ENCODE data around the gene TLL2. TPM values are rescaled to one million over a fixed set of nuclear protein-coding genes. Genes with fewer than 3 reads are reported as not detected.

The TLL2 gene
- total and polyA plus RNA-seq, 2 donors (not counting 3 experiments of a cell fraction or from before 2014, with no cell fraction given): 0.03 to 0.20 TPM

DNA sequence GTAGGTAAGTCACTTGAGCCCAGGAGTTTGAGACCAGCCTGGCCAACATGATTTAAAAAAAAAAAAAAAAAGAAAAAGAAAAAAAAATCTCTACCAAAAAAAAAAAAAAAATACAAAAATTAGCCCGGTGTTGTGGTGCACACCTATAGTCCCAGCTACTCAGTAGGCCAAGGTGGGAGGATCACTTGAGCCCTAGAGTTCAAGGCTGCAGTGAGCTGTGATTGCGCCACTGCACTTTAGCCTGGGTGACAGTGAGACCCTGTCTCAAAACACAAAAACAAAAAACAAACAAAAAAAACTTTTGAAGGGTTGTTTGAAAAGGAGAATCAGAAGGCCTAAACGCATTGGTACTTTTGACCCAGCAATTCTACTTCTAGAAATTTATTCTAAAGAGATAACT is 13.7 kb downstream of the TLL2 start:
- ChIA-PET CTCF (no interaction called here), POLR2A (no interaction called here)
- Histone ChIP-seq H3K9me1 (replicated peaks; ENCODE audit: control insufficient read depth, extremely low read depth, insufficient read depth, low read length) (no peaks in the 10 kb centered on the region), H3K27ac (ENCODE audit: insufficient read depth, low read depth, low read length) (no peak overlapping the region), H3K9me3 (replicated peaks; ENCODE audit: control insufficient read depth, insufficient read depth, low read length) (no peaks in the 10 kb centered on the region), H3K79me2 (ENCODE audit: control insufficient read depth, insufficient read depth, low read length) (no peaks in the 10 kb centered on the region), H3K27me3 (ENCODE audit: control insufficient read depth in 2 of 2, insufficient read depth in 2 of 2, low read length in 2 of 2) (no peaks in the 10 kb centered on the region), H2AFZ (ENCODE audit: low read depth, low read length) (no peak overlapping the region), H3K4me3 (replicated peaks in 1 of 3; ENCODE audit: insufficient read depth in 1 of 3, low read depth in 1 of 3, low read length in 3 of 3) (no peak overlapping the region), H3K36me3 (ENCODE audit: control insufficient read depth in 2 of 2, extremely low read depth in 1 of 2, insufficient read depth in 2 of 2, low read length in 2 of 2) (no peaks in the 10 kb centered on the region), H4K20me1 (replicated peaks; ENCODE audit: control insufficient read depth, extremely low read depth, insufficient read depth, low read length) (no peaks in the 10 kb centered on the region), H3K4me1 (ENCODE audit: control insufficient read depth, extremely low read depth, insufficient read depth, low read length) (no peaks in the 10 kb centered on the region), H3K4me2 (ENCODE audit: insufficient read depth, low read length) (no peak overlapping the region), H3K9ac (replicated peaks; ENCODE audit: extremely low read depth, insufficient read depth, low read length) (no peak overlapping the region)
- TF ChIP-seq JUN (IDR thresholded peaks at IDR 0.05; ENCODE audit: borderline replicate concordance, insufficient read depth, insufficient read length, low read depth): no peak
- TF ChIP-seq, protein P1, sequence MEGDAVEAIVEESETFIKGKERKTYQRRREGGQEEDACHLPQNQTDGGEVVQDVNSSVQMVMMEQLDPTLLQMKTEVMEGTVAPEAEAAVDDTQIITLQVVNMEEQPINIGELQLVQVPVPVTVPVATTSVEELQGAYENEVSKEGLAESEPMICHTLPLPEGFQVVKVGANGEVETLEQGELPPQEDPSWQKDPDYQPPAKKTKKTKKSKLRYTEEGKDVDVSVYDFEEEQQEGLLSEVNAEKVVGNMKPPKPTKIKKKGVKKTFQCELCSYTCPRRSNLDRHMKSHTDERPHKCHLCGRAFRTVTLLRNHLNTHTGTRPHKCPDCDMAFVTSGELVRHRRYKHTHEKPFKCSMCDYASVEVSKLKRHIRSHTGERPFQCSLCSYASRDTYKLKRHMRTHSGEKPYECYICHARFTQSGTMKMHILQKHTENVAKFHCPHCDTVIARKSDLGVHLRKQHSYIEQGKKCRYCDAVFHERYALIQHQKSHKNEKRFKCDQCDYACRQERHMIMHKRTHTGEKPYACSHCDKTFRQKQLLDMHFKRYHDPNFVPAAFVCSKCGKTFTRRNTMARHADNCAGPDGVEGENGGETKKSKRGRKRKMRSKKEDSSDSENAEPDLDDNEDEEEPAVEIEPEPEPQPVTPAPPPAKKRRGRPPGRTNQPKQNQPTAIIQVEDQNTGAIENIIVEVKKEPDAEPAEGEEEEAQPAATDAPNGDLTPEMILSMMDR (IDR thresholded peaks at IDR 0.05; ENCODE audit: extremely low read depth in 1 of 2, insufficient read depth in 1 of 2, low read depth in 1 of 2, low read length in 2 of 2): no peak
- no peak for TF ChIP-seq MYC (IDR thresholded peaks at IDR 0.05; ENCODE audit: low read depth, low read length)
- TF ChIP-seq POLR2AphosphoS5 (IDR thresholded peaks at IDR 0.05; ENCODE audit: insufficient read depth, low read depth, low read length): no peak
- TF ChIP-seq EZH2 (IDR thresholded peaks at IDR 0.05; ENCODE audit: borderline replicate concordance, low read depth, low read length, severe bottlenecking): no peak
- no peak for TF ChIP-seq FOS (IDR thresholded peaks at IDR 0.05; ENCODE audit: borderline replicate concordance, insufficient read depth, low read length)
- no peak for TF ChIP-seq POLR2A (IDR thresholded peaks at IDR 0.05; ENCODE audit: low read depth, low read length)
- TF ChIP-seq, protein P2, sequence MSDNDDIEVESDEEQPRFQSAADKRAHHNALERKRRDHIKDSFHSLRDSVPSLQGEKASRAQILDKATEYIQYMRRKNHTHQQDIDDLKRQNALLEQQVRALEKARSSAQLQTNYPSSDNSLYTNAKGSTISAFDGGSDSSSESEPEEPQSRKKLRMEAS (IDR thresholded peaks at IDR 0.05; ENCODE audit: insufficient read depth, insufficient read length): no peak
- no peak for TF ChIP-seq GATA2 (IDR thresholded peaks at IDR 0.05; ENCODE audit: insufficient read depth, insufficient read length, low read depth, low read length)
- no peak for FAIRE-seq
- no TSS peak for BruUV-seq (replicated peaks)
- dilution Hi-C loops (cut with MboI; ENCODE audit: extremely low pct_ligation_motif_present, low sequenced_read_pairs): no loop called here
- no peak for DNase-seq (ENCODE audit: low read depth, low spot score)
- intact Hi-C loops (cut with micrococcal nuclease): no loop called here
